NCI-H2107 treated with DMSO at 0.1 percent for 48 hours (cell line): ENCODE results near the gene DIPK2B.
A peak's percentile ranks its signal among the peaks of the same experiment; 100 is the strongest.

Experiments
- DNase-seq: peaks from one replicate; lab custom pipeline; 2025; ENCODE audit not compliant: unreplicated experiment; lab: John Stamatoyannopoulos, UW

Gene DIPK2B

GRCh38 chrX:45200741-45201234, at the start of gene DIPK2B:
Gene DIPK2B (minus strand): TSS chrX:45200876. CDS start chrX:45200826, 50 bp downstream.
- no peak for DNase-seq

GRCh38 chrX:45240301-45240700, 39.6 kb upstream of the DIPK2B start:
- no peak for DNase-seq

- DNase-seq: no peak
Measured at GRCh38 chrX:45238489-45238888, 37.8 kb upstream of the DIPK2B start.

- DNase-seq: no peak
Measured at GRCh38 chrX:45233531-45233930, 32.9 kb upstream of the DIPK2B start.

- DNase-seq: no peak
Measured at GRCh38 chrX:45232139-45232538, 31.5 kb upstream of the DIPK2B start.

GRCh38 chrX:45230410-45230809, 29.7 kb upstream of the DIPK2B start:
- DNase-seq: no peak

GRCh38 chrX:45229348-45229747, 28.7 kb upstream of the DIPK2B start:
- DNase-seq: no peak

- DNase-seq: no peak
Measured at GRCh38 chrX:45228126-45228525, 27.4 kb upstream of the DIPK2B start.

- DNase-seq: no peak
Measured at GRCh38 chrX:45208121-45208856, 7.6 kb upstream of the DIPK2B start.

- DNase-seq: no peak
Measured at GRCh38 chrX:45202171-45202570, 1.5 kb upstream of the DIPK2B start.

- no peak for DNase-seq
Measured at GRCh38 chrX:45198706-45199105, 2.0 kb downstream of the DIPK2B start.

GRCh38 chrX:45198301-45198700, 2.4 kb downstream of the DIPK2B start:
- DNase-seq: no peak

- DNase-seq: no peak
Measured at GRCh38 chrX:45196701-45197100, 4.0 kb downstream of the DIPK2B start.

GRCh38 chrX:45191820-45192409, 8.8 kb downstream of the DIPK2B start:
- no peak for DNase-seq

- DNase-seq: no peak
Measured at GRCh38 chrX:45191383-45191782, 9.3 kb downstream of the DIPK2B start.

GRCh38 chrX:45187731-45188130, 12.9 kb downstream of the DIPK2B start:
- DNase-seq: peak; percentile 22

GRCh38 chrX:45186643-45187026, 14.0 kb downstream of the DIPK2B start:
- no peak for DNase-seq

GRCh38 chrX:45184211-45184610, 16.5 kb downstream of the DIPK2B start:
- no peak for DNase-seq

- DNase-seq: no peak
Measured at GRCh38 chrX:45172890-45173289, 27.8 kb downstream of the DIPK2B start.

GRCh38 chrX:45166781-45167180, 33.9 kb downstream of the DIPK2B start:
- no peak for DNase-seq

GRCh38 chrX:45165726-45166125, 35.0 kb downstream of the DIPK2B start:
- no peak for DNase-seq

GRCh38 chrX:45164995-45165394, 35.7 kb downstream of the DIPK2B start:
- DNase-seq: no peak
